Measurements from ENCODE around the gene PLCH2.

The PLCH2 gene

GRCh38 chr1:2435746-2436355 is 40.2 kb upstream of the PLCH2 start:
- TF ChIP-seq GATA2 (IDR thresholded peaks at IDR 0.05; ENCODE audit: low read depth, low read length) (no peak), GATA3 (IDR thresholded peaks at IDR 0.05; ENCODE audit: low read depth, low read length) (no peak)

- TF ChIP-seq GATA3 (IDR thresholded peaks at IDR 0.05; ENCODE audit: low read depth, low read length) = no peak
- no peak for TF ChIP-seq GATA2 (IDR thresholded peaks at IDR 0.05; ENCODE audit: low read depth, low read length)
Observed at GRCh38 chr1:2436876-2437275, 39.2 kb upstream of the PLCH2 start.

- TF ChIP-seq GATA2 (IDR thresholded peaks at IDR 0.05; ENCODE audit: low read depth, low read length) (no peak), GATA3 (IDR thresholded peaks at IDR 0.05; ENCODE audit: low read depth, low read length) (no peak)
Observed at GRCh38 chr1:2437617-2438016, 38.5 kb upstream of the PLCH2 start.

- TF ChIP-seq GATA2 (IDR thresholded peaks at IDR 0.05; ENCODE audit: low read depth, low read length) = no peak
- TF ChIP-seq GATA3 (IDR thresholded peaks at IDR 0.05; ENCODE audit: low read depth, low read length) = no peak
Observed at GRCh38 chr1:2438038-2438437, 38.1 kb upstream of the PLCH2 start.

- TF ChIP-seq GATA3 (IDR thresholded peaks at IDR 0.05; ENCODE audit: low read depth, low read length) = no peak
- TF ChIP-seq GATA2 (IDR thresholded peaks at IDR 0.05; ENCODE audit: low read depth, low read length) = no peak
Observed at GRCh38 chr1:2438641-2439040, 37.4 kb upstream of the PLCH2 start.

- TF ChIP-seq GATA2 (IDR thresholded peaks at IDR 0.05; ENCODE audit: low read depth, low read length) = no peak
- TF ChIP-seq GATA3 (IDR thresholded peaks at IDR 0.05; ENCODE audit: low read depth, low read length) = no peak
Observed at GRCh38 chr1:2439369-2439768, 36.7 kb upstream of the PLCH2 start.

GRCh38 chr1:2441746-2442145 is 34.3 kb upstream of the PLCH2 start:
- TF ChIP-seq GATA3 (IDR thresholded peaks at IDR 0.05; ENCODE audit: low read depth, low read length) (no peak), GATA2 (IDR thresholded peaks at IDR 0.05; ENCODE audit: low read depth, low read length) (no peak)

GRCh38 chr1:2442661-2443060 is 33.4 kb upstream of the PLCH2 start:
- TF ChIP-seq GATA3 (IDR thresholded peaks at IDR 0.05; ENCODE audit: low read depth, low read length) (no peak), GATA2 (IDR thresholded peaks at IDR 0.05; ENCODE audit: low read depth, low read length) (no peak)

- no peak for TF ChIP-seq GATA3 (IDR thresholded peaks at IDR 0.05; ENCODE audit: low read depth, low read length)
- no peak for TF ChIP-seq GATA2 (IDR thresholded peaks at IDR 0.05; ENCODE audit: low read depth, low read length)
Observed at GRCh38 chr1:2443277-2444137, 32.6 kb upstream of the PLCH2 start.

- TF ChIP-seq GATA3 (IDR thresholded peaks at IDR 0.05; ENCODE audit: low read depth, low read length) (no peak), GATA2 (IDR thresholded peaks at IDR 0.05; ENCODE audit: low read depth, low read length) (no peak)
Observed at GRCh38 chr1:2444138-2444591, 31.9 kb upstream of the PLCH2 start.

- TF ChIP-seq GATA3 (IDR thresholded peaks at IDR 0.05; ENCODE audit: low read depth, low read length) = no peak
- TF ChIP-seq GATA2 (IDR thresholded peaks at IDR 0.05; ENCODE audit: low read depth, low read length) = no peak
Observed at GRCh38 chr1:2445162-2445822, 30.8 kb upstream of the PLCH2 start.

- TF ChIP-seq GATA3 (IDR thresholded peaks at IDR 0.05; ENCODE audit: low read depth, low read length) = no peak
- TF ChIP-seq GATA2 (IDR thresholded peaks at IDR 0.05; ENCODE audit: low read depth, low read length) = no peak
Observed at GRCh38 chr1:2445823-2446215, 30.3 kb upstream of the PLCH2 start.

- TF ChIP-seq GATA3 (IDR thresholded peaks at IDR 0.05; ENCODE audit: low read depth, low read length) (no peak), GATA2 (IDR thresholded peaks at IDR 0.05; ENCODE audit: low read depth, low read length) (no peak)
Observed at GRCh38 chr1:2446394-2446793, 29.7 kb upstream of the PLCH2 start.

GRCh38 chr1:2446861-2447260 is 29.2 kb upstream of the PLCH2 start:
- TF ChIP-seq GATA2 (IDR thresholded peaks at IDR 0.05; ENCODE audit: low read depth, low read length) = no peak
- TF ChIP-seq GATA3 (IDR thresholded peaks at IDR 0.05; ENCODE audit: low read depth, low read length) = no peak

Measured in SH-SY5Y (cell line).